GM18517 (cell line): Measurements from ENCODE around the gene PRRG4.
"Not testable (repeated sequence)": the region's sequence is repeated elsewhere in the genome, so short reads cannot be mapped to it uniquely, and the experiment has no call there.

Source experiments
- ATAC-seq: cut with Tn5 transposase; IDR thresholded peaks from one replicate; pipeline ENCODE4 v1.9.1; 2021; ENCODE audit warnings: mild to moderate bottlenecking, moderate library complexity; ENCODE audit not compliant: unreplicated experiment

PRRG4 gene

GRCh38 chr11:32884023-32884422, 54.3 kb downstream of the PRRG4 start:
- no peak for ATAC-seq

GRCh38 chr11:32884770-32885384, 55.1 kb downstream of the PRRG4 start:
- no peak for ATAC-seq

GRCh38 chr11:32885556-32885955, 55.8 kb downstream of the PRRG4 start:
- ATAC-seq = no peak

- no peak for ATAC-seq
Measured at GRCh38 chr11:32886180-32886579, 56.5 kb downstream of the PRRG4 start.

GRCh38 chr11:32887707-32888383, 58.1 kb downstream of the PRRG4 start:
- not testable (repeated sequence) for ATAC-seq

GRCh38 chr11:32888384-32888710, 58.6 kb downstream of the PRRG4 start:
- not testable (repeated sequence) for ATAC-seq

GRCh38 chr11:32888805-32889204, 59.1 kb downstream of the PRRG4 start:
- ATAC-seq = no peak

GRCh38 chr11:32890843-32891656, 61.3 kb downstream of the PRRG4 start:
- no peak for ATAC-seq

- ATAC-seq = no peak
Measured at GRCh38 chr11:32891657-32892354, 62.1 kb downstream of the PRRG4 start.

GRCh38 chr11:32892355-32893092, 62.8 kb downstream of the PRRG4 start, which contains the start of gene QSER1:
Gene QSER1, plus strand, starts transcription at chr11:32892811. Its CDS starts 315 bp downstream, at chr11:32893126.
- peak; percentile 71 for ATAC-seq

- ATAC-seq = no peak
Measured at GRCh38 chr11:32893093-32893342, 63.3 kb downstream of the PRRG4 start.

- peak; percentile 31 for ATAC-seq
Measured at GRCh38 chr11:32893343-32894148, 63.8 kb downstream of the PRRG4 start.

GRCh38 chr11:32894149-32894827, 64.6 kb downstream of the PRRG4 start:
- ATAC-seq = no peak

GRCh38 chr11:32894921-32895320, 65.2 kb downstream of the PRRG4 start:
- no peak for ATAC-seq

GRCh38 chr11:32895471-32895870, 65.7 kb downstream of the PRRG4 start:
- no peak for ATAC-seq

- ATAC-seq = no peak
Measured at GRCh38 chr11:32897103-32897502, 67.4 kb downstream of the PRRG4 start.

GRCh38 chr11:32899438-32899837, 69.7 kb downstream of the PRRG4 start:
- ATAC-seq = peak; percentile 75

GRCh38 chr11:32902089-32902665, 72.5 kb downstream of the PRRG4 start:
- no peak for ATAC-seq

GRCh38 chr11:32905028-32905667, 75.4 kb downstream of the PRRG4 start:
- no peak for ATAC-seq
